ENCODE measurements around the gene CTXND1. TPM values are rescaled to one million over a fixed set of nuclear protein-coding genes. Genes with fewer than 3 reads are reported as not detected.

Gene CTXND1
- total and polyA plus RNA-seq, 2 of the 13 experiments (the other 11 are each of a cell fraction or from before 2014, with no cell fraction given): 1.2 to 2.1 TPM

DNA sequence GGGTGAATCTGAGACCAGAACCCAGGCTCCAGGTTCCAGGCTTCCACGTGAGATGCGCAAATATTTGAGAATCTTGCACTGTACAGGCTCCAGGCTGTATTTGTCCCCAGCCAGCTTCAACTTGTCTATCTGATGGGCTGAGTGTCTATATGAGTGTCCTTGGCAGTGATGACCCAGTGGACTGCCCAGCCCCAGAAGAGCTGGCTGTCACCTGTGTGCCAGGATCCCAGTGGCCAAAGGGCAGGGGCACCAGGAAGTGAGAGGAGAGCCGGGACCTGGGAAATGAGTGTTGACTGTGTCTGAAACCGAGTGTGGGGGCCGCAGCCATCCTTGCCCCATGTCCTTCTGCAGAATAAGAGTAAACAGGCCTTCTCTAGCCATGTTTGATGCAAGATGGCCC lies 88.8 kb downstream of the CTXND1 start (continued):
- TF ChIP-seq, protein P1, sequence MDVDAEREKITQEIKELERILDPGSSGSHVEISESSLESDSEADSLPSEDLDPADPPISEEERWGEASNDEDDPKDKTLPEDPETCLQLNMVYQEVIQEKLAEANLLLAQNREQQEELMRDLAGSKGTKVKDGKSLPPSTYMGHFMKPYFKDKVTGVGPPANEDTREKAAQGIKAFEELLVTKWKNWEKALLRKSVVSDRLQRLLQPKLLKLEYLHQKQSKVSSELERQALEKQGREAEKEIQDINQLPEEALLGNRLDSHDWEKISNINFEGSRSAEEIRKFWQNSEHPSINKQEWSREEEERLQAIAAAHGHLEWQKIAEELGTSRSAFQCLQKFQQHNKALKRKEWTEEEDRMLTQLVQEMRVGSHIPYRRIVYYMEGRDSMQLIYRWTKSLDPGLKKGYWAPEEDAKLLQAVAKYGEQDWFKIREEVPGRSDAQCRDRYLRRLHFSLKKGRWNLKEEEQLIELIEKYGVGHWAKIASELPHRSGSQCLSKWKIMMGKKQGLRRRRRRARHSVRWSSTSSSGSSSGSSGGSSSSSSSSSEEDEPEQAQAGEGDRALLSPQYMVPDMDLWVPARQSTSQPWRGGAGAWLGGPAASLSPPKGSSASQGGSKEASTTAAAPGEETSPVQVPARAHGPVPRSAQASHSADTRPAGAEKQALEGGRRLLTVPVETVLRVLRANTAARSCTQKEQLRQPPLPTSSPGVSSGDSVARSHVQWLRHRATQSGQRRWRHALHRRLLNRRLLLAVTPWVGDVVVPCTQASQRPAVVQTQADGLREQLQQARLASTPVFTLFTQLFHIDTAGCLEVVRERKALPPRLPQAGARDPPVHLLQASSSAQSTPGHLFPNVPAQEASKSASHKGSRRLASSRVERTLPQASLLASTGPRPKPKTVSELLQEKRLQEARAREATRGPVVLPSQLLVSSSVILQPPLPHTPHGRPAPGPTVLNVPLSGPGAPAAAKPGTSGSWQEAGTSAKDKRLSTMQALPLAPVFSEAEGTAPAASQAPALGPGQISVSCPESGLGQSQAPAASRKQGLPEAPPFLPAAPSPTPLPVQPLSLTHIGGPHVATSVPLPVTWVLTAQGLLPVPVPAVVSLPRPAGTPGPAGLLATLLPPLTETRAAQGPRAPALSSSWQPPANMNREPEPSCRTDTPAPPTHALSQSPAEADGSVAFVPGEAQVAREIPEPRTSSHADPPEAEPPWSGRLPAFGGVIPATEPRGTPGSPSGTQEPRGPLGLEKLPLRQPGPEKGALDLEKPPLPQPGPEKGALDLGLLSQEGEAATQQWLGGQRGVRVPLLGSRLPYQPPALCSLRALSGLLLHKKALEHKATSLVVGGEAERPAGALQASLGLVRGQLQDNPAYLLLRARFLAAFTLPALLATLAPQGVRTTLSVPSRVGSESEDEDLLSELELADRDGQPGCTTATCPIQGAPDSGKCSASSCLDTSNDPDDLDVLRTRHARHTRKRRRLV (CRISPR knock-in tag; IDR thresholded peaks at IDR 0.05): no peak
- TF ChIP-seq HCFC1 (IDR thresholded peaks at IDR 0.05; ENCODE audit: low read depth, low read length) (no peak), ATAD3A (CRISPR knock-in tag; IDR thresholded peaks at IDR 0.05) (no peak), MEIS1 (CRISPR knock-in tag; IDR thresholded peaks at IDR 0.05; ENCODE audit: borderline replicate concordance) (no peak), ZFP1 (CRISPR knock-in tag; IDR thresholded peaks at IDR 0.05) (no peak), MZF1 (CRISPR knock-in tag; IDR thresholded peaks at IDR 0.05; ENCODE audit: borderline replicate concordance) (no peak), NFYC (CRISPR knock-in tag; IDR thresholded peaks at IDR 0.05) (no peak), ZNF557 (CRISPR knock-in tag; IDR thresholded peaks at IDR 0.05) (no peak), MED8 (CRISPR knock-in tag; IDR thresholded peaks at IDR 0.05; ENCODE audit: insufficient replicate concordance) (no peak), RFX5 (IDR thresholded peaks at IDR 0.05; ENCODE audit: low read depth, low read length) (no peak), ARHGAP35 (CRISPR knock-in tag; IDR thresholded peaks at IDR 0.05; ENCODE audit: borderline replicate concordance) (no peak), ESRRA (CRISPR knock-in tag; IDR thresholded peaks at IDR 0.05; ENCODE audit: low read depth) (peak; percentile 67), SOX13 (IDR thresholded peaks at IDR 0.05) (no peak), SOX13 (CRISPR knock-in tag; conservative IDR thresholded peaks at IDR 0.05 in 1 of 2, IDR thresholded peaks at IDR 0.05 in 1 of 2) (peak in 1 of 2 experiments; percentile 21; a peak in 1 of 4 replicates), AHDC1 (CRISPR knock-in tag; IDR thresholded peaks at IDR 0.05; ENCODE audit: borderline replicate concordance) (peak; percentile 44; the same call in 1 of the 2 replicates)
- TF ChIP-seq, protein P2, sequence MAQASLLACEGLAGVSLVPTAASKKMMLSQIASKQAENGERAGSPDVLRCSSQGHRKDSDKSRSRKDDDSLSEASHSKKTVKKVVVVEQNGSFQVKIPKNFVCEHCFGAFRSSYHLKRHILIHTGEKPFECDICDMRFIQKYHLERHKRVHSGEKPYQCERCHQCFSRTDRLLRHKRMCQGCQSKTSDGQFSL (CRISPR knock-in tag; IDR thresholded peaks at IDR 0.05): no peak
- TF ChIP-seq, protein P3, sequence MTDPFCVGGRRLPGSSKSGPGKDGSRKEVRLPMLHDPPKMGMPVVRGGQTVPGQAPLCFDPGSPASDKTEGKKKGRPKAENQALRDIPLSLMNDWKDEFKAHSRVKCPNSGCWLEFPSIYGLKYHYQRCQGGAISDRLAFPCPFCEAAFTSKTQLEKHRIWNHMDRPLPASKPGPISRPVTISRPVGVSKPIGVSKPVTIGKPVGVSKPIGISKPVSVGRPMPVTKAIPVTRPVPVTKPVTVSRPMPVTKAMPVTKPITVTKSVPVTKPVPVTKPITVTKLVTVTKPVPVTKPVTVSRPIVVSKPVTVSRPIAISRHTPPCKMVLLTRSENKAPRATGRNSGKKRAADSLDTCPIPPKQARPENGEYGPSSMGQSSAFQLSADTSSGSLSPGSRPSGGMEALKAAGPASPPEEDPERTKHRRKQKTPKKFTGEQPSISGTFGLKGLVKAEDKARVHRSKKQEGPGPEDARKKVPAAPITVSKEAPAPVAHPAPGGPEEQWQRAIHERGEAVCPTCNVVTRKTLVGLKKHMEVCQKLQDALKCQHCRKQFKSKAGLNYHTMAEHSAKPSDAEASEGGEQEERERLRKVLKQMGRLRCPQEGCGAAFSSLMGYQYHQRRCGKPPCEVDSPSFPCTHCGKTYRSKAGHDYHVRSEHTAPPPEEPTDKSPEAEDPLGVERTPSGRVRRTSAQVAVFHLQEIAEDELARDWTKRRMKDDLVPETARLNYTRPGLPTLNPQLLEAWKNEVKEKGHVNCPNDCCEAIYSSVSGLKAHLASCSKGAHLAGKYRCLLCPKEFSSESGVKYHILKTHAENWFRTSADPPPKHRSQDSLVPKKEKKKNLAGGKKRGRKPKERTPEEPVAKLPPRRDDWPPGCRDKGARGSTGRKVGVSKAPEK (CRISPR knock-in tag; IDR thresholded peaks at IDR 0.05; ENCODE audit: borderline replicate concordance): no peak

Measured in HepG2 (cell line).